Breast epithelium (tissue), 4 donors: ENCODE data around the gene ZBTB24. TPM values are rescaled to one million over a fixed set of nuclear protein-coding genes. Genes with fewer than 3 reads are reported as not detected.

ENCODE experiments used
- DNase-seq, 2 donors: peaks; one replicate each; pipeline ENCODE4 v3.0.0-alpha.2; 2019; ENCODE audit warnings: low spot score in 2 of 2
- H3K27ac ChIP-seq, 2 donors: fragments of 200-600 bp; sonication (generic) in 1 of 2; one replicate each; pipeline ENCODE4 v1.5.1; 2016 to 2019; ENCODE audit warnings: mild to moderate bottlenecking in 1 of 2
- H3K27me3 ChIP-seq, 2 donors: fragments of 200-600 bp; sonication (generic) in 1 of 2; one replicate each; pipeline versions ENCODE4 v1.5.1 to v1.6.0; 2017 to 2019; ENCODE audit warnings: control low read depth in 1 of 2, mild to moderate bottlenecking in 1 of 2
- H3K36me3 ChIP-seq: fragments of 200-600 bp; one replicate; pipeline ENCODE4 v1.5.1; 2019
- H3K4me1 ChIP-seq, 2 donors: fragments of 200-600 bp; sonication (generic); one replicate each; pipeline ENCODE4 v1.5.1; 2016 to 2019; ENCODE audit warnings: control low read depth in 1 of 2
- H3K4me3 ChIP-seq, 3 donors: fragments of 200-600 bp; sonication (generic); 1 replicate in 2 of 3; 2 replicates in 1 of 3; pipeline ENCODE4 v1.5.1; 2016 to 2019; ENCODE audit warnings: mild to moderate bottlenecking in 3 of 3, moderate library complexity in 2 of 3
- H3K9me3 ChIP-seq, 2 donors: fragments of 200-600 bp; sonication (generic) in 1 of 2; one replicate each; pipeline ENCODE4 v1.5.1; 2016 to 2019; ENCODE audit warnings: control low read depth in 1 of 2
- POLR2A ChIP-seq: fragments of 450-650 bp; IDR thresholded peaks from one replicate; pipeline ENCODE4 v1.6.1; 2016; ENCODE audit warnings: antibody characterized with exemption, mild to moderate bottlenecking, moderate library complexity
- POLR2AphosphoS5 ChIP-seq, 3 donors: sonication (generic); formaldehyde crosslinking; IDR thresholded peaks; one replicate each; pipeline ENCODE4 v1.6.1; 2017; ENCODE audit warnings: antibody characterized with exemption in 3 of 3
- intact Hi-C: fragments of 100-400 bp; cut with DNase I; formaldehyde crosslinking; loops from one replicate; pipeline ENCODE4 v1.15.1; 2023; ENCODE audit warnings: low total_unique reads
- total RNA-seq, 3 donors: library from RNA; depleted of rRNA; stranded (reverse); fragments of >200 nt; gene quantifications; one replicate each; pipeline ENCODE4 v1.1.0, GENCODE V29; 2016
- TF ChIP-seq, protein P1 (sequence below), 3 donors: fragments of 450-650 bp; IDR thresholded peaks; one replicate each; pipeline ENCODE4 v1.5.1; 2016 to 2017; ENCODE audit warnings: antibody characterized with exemption in 3 of 3, mild to moderate bottlenecking in 3 of 3, moderate library complexity in 3 of 3

ZBTB24 gene
- total RNA-seq, 3 donors from 2014 or later: 9.1 to 13.8 (median 9.8) TPM

DNA sequence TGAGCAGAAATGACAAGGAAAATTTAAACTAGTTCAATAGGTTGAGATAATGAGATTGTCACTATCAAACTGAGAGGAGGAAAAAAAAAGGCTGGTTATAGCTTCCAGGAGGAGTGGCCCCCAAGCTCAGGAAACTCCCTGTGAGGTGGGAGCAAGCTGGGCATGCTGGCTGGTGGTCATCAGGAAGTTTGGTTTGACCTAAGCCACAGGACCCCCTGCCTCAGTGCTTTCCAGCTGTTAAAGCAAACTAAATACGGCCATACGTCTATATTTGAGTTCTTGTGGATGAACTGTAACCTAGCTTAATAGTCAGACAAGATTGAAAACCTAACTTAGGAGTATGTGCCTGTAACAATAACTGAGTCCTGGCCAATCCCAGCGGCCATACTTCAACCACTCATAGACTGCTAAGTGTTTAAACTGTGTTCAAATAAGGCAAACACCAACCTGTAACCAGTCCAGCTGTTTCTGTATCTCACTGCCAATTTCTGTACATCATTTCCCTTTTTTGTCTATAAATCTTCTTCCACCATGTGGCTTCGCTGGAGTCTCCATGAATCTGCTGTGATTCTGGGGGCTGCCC lies 24.6 kb upstream of the ZBTB24 start:
- no peak overlapping the region for H3K4me3 ChIP-seq
- H3K27ac ChIP-seq: no peak overlapping the region
- H3K36me3 ChIP-seq: no peaks in the 10 kb centered on the region
- TF ChIP-seq, protein P1, sequence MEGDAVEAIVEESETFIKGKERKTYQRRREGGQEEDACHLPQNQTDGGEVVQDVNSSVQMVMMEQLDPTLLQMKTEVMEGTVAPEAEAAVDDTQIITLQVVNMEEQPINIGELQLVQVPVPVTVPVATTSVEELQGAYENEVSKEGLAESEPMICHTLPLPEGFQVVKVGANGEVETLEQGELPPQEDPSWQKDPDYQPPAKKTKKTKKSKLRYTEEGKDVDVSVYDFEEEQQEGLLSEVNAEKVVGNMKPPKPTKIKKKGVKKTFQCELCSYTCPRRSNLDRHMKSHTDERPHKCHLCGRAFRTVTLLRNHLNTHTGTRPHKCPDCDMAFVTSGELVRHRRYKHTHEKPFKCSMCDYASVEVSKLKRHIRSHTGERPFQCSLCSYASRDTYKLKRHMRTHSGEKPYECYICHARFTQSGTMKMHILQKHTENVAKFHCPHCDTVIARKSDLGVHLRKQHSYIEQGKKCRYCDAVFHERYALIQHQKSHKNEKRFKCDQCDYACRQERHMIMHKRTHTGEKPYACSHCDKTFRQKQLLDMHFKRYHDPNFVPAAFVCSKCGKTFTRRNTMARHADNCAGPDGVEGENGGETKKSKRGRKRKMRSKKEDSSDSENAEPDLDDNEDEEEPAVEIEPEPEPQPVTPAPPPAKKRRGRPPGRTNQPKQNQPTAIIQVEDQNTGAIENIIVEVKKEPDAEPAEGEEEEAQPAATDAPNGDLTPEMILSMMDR (IDR thresholded peaks at IDR 0.05): no peak
- TF ChIP-seq POLR2A: no peak
- no peak for TF ChIP-seq POLR2AphosphoS5 (IDR thresholded peaks at IDR 0.05)
- intact Hi-C loops: no loop called here
- no peak for DNase-seq
- H3K27me3 ChIP-seq: no peaks in the 10 kb centered on the region
- no peaks in the 10 kb centered on the region for H3K4me1 ChIP-seq
- H3K9me3 ChIP-seq: no peaks in the 10 kb centered on the region

DNA sequence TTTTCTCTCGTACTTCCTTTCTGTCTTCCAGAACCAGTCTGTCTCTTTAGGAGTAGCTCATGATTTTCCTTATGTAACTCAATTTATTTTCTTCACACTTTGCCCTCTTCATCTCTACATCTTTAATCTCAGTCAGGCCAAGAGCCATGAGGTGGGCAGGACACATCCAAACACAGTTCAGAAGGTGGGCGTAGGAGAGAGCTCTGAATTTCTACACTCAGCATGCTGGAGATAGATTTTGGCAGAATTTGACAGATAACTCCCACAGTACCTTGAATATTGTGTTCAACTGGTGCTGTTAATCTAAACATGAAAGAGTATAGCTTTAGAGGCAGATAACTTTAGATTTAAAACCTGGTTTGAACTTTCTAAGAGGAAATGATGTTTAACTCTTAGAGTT lies 23.8 kb upstream of the ZBTB24 start:
- no peak overlapping the region for H3K27ac ChIP-seq
- no peaks in the 10 kb centered on the region for H3K27me3 ChIP-seq
- H3K36me3 ChIP-seq: no peaks in the 10 kb centered on the region
- TF ChIP-seq POLR2A (no peak), POLR2AphosphoS5 (IDR thresholded peaks at IDR 0.05) (no peak)
- TF ChIP-seq, protein P1 (IDR thresholded peaks at IDR 0.05): no peak
- H3K4me3 ChIP-seq: no peak overlapping the region
- DNase-seq: no peak
- intact Hi-C loops: no loop called here
- no peaks in the 10 kb centered on the region for H3K4me1 ChIP-seq
- no peaks in the 10 kb centered on the region for H3K9me3 ChIP-seq

DNA sequence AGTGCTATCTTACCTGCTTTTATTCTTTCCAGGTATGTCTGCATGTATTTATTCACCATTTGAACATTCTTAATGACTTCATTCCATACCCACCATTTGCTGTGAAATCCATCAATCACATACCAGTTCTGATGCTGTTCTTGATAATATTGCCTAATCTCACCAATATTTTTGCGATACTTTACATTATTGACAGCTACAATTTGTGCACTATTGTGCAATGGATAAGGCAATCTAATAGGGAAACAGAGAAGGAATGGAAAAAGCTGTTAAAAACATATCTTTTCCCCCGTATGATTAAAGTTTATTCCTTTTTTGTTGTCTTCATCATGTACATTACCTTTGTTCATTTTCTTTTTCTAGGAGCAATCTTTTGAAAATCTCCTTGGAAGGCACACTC lies 23.3 kb upstream of the ZBTB24 start:
- Histone ChIP-seq H3K4me3 (no peak overlapping the region), H3K36me3 (no peaks in the 10 kb centered on the region), H3K4me1 (no peaks in the 10 kb centered on the region), H3K27me3 (no peaks in the 10 kb centered on the region), H3K27ac (no peak overlapping the region), H3K9me3 (no peaks in the 10 kb centered on the region)
- intact Hi-C loops: no loop called here
- TF ChIP-seq POLR2A (no peak), POLR2AphosphoS5 (IDR thresholded peaks at IDR 0.05) (no peak)
- TF ChIP-seq, protein P1 (IDR thresholded peaks at IDR 0.05): no peak
- DNase-seq: no peak

DNA sequence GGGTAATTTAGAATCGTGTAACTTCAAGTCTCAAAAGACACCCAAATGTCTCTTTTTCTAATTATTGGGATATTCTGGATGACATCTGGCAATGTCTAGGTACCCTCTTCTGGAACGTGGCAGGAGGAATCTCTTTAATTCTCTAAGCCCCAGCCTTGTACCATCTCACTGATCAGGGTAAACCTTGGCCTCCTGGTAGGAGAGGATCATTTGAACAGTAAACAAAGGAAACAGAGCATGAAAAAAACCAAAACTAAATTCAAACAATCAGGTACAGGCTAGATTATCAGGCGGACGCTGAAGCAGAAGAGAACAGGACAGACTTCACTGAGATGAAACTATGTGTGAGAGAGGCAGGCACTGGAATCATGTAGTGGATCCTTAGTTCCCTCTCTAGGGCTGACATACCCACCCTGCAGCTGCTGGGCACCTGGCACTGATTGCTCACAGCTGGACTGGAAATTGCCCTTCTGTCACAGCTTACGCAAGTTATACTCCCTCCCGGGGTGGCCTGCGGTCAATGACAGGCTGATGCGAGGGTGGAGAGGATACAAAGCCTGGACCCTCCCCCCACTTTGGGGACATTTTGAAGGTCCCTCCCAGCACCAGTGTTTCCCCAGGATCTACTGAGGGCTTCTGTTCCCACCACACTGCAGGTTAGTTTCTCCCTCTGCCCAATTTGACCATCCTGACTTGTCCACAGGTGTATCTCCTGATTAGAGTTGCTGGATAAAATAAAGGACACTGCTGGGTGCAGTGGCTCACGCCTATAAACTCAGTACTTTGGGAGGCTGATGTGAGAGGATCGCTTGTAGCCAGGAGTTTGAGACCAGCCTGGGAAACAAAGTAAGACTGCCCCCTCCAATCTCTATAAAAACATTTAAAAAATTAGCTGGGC lies 20.6 kb upstream of the ZBTB24 start:
- H3K9me3 ChIP-seq: no peaks in the 10 kb centered on the region
- no peak overlapping the region for H3K4me3 ChIP-seq
- TF ChIP-seq POLR2AphosphoS5 (IDR thresholded peaks at IDR 0.05) (no peak), POLR2A (no peak)
- TF ChIP-seq, protein P1 (IDR thresholded peaks at IDR 0.05): no peak
- H3K4me1 ChIP-seq: no peaks in the 10 kb centered on the region
- intact Hi-C loops: no loop called here
- DNase-seq: no peak
- H3K36me3 ChIP-seq: no peaks in the 10 kb centered on the region
- H3K27ac ChIP-seq: no peak overlapping the region
- no peaks in the 10 kb centered on the region for H3K27me3 ChIP-seq

DNA sequence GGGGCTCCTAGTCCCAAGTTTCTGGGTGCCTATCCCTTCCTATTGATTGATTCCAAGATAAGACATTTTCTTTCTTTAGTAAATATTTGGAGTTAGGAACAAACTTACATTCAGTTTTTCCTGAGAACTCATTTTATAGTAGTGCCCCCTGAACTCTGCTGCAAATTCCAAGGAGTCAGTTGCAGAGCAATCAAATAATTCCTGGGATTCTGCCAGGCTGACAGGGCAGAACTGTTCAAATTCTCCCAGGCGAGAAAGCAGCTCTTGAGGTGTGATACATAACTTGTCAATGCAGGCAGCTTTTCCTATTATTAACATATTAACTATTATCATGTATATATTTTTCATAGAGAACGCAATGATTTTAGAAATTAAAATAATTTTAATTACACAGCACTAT lies 15.9 kb upstream of the ZBTB24 start:
- Histone ChIP-seq H3K9me3 (no peaks in the 10 kb centered on the region), H3K36me3 (no peaks in the 10 kb centered on the region), H3K27me3 (no peaks in the 10 kb centered on the region), H3K4me1 (no peaks in the 10 kb centered on the region), H3K4me3 (no peak overlapping the region), H3K27ac (no peak overlapping the region)
- DNase-seq: no peak
- TF ChIP-seq POLR2A (no peak), POLR2AphosphoS5 (IDR thresholded peaks at IDR 0.05) (no peak)
- TF ChIP-seq, protein P1 (IDR thresholded peaks at IDR 0.05): no peak
- intact Hi-C loops: no loop called here
